ENCODE measurements around the gene BCDIN3D. TPM values are rescaled to one million over a fixed set of nuclear protein-coding genes. Genes with fewer than 3 reads are reported as not detected.

Gene BCDIN3D
- total and polyA plus RNA-seq, 2 of the 8 experiments (the other 6 are each of a cell fraction or from before 2014, with no cell fraction given) = 1.6 to 2.4 TPM

DNA sequence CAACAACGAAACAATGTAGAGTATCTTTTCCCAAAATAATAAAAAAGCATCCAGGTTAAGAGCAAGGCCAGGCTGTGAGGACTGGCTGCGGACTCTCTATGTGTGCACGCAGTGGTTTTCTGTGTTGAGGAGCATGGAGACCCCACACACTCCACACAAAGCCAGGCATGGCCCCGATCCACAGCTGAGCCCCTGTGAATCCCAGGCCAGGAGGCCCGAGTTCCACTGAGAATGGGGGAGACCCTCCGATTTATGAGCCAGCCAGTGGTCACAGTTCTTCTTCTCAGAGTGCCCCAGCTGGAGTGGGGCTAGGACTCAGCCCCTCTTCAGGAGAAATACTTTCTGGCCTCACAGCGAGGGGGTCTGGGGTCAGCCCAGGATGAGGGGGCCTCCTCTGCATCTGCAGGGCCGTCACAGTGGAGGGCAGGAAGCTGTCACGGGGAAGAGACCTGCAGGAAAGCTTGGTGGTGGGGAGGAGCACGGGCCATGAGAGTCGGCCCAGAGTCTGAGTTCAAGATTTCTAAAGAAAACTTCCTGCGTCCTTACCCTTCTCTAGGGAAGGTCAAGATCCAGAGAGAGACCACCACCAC lies 34.8 kb downstream of the BCDIN3D start:
- no peak overlapping the region for H3K4me3 ChIP-seq (ENCODE audit: extremely low read depth in 1 of 4, insufficient read depth in 2 of 4, low read depth in 3 of 4, low read length in 4 of 4)
- H4K91ac ChIP-seq (replicated peaks; ENCODE audit: insufficient read length, low read length) = no peak overlapping the region
- H2AFZ ChIP-seq (ENCODE audit: low read length) = no peak overlapping the region
- H3K36me3 ChIP-seq (ENCODE audit: control insufficient read depth in 2 of 4, insufficient read depth in 4 of 4, low read length in 3 of 4) = peaks cover 0 to 18% (median 1%) of the 10 kb centered on the region in 4 experiments; a peak in 4 of 8 replicates
- H2BK15ac ChIP-seq (ENCODE audit: low read length) = no peak overlapping the region
- H3K27me3 ChIP-seq (replicated peaks in 1 of 4; ENCODE audit: control insufficient read depth in 3 of 4, extremely low read depth in 1 of 4, insufficient read depth in 3 of 4, low read length in 3 of 4) = no peaks in the 10 kb centered on the region
- no peak overlapping the region for H3K23ac ChIP-seq (ENCODE audit: insufficient read length)
- no peaks in the 10 kb centered on the region for H3K9me3 ChIP-seq (ENCODE audit: insufficient read depth in 2 of 2, low read depth in 1 of 2, low read length in 1 of 2)
- no peak overlapping the region for H2BK120ac ChIP-seq (replicated peaks; ENCODE audit: low read depth, low read length)
- H3K27ac ChIP-seq (ENCODE audit: low read depth, low read length) = no peak overlapping the region
- no peaks in the 10 kb centered on the region; the same call in 1 of the 2 replicates for H3K23me2 ChIP-seq (ENCODE audit: low read depth, low read length)
- H3K9ac ChIP-seq (replicated peaks in 1 of 4; ENCODE audit: extremely low read depth in 1 of 4, low read depth in 3 of 4, low read length in 3 of 4) = 0 out of 7 replicates have a peak overlapping the region, but pooled peaks of 2 of the 4 experiments have one; percentile 5 to 8
- ChIA-PET CTCF (ENCODE audit: partially characterized antibody) (interaction anchor here (0.6 to 6.4 kb wide), 11 partner anchors 10 to 85 kb away, joined by 3 to 44 read pairs (median 5); no protein-coding TSS in a partner anchor), POLR2A (ENCODE audit: partially characterized antibody) (interaction anchor here (0.8 to 4.7 kb wide), 7 partner anchors 12 to 59 kb away, joined by 3 to 59 read pairs (median 4); partner anchors contain the start of gene NCKAP5L)
- DNase-seq (ENCODE audit: low read depth in 1 of 2, low spot score in 2 of 2) = no peak
- H4K8ac ChIP-seq (ENCODE audit: extremely low read depth, insufficient read depth, low read length) = peak overlapping the region; percentile 35; the same call in 1 of the 2 replicates
- H3K4me2 ChIP-seq (ENCODE audit: insufficient read depth in 1 of 2, low read depth in 2 of 2, low read length in 2 of 2) = no peak overlapping the region; a peak in 1 of 4 replicates
- H4K20me1 ChIP-seq (replicated peaks in 1 of 2; ENCODE audit: control insufficient read depth in 1 of 2, insufficient read depth in 2 of 2, low read length in 2 of 2) = peaks cover 2 to 8% of the 10 kb centered on the region in 2 experiments
- FAIRE-seq = no peak
- 0 out of 2 replicates have a peak overlapping the region, but pooled peaks have one; percentile 61 for H2BK20ac ChIP-seq (ENCODE audit: low read length)
- 92% methylated on average over 12 of the region's 12 CpGs; no CpG with 5 or more reads in 1 of the 2 experiments for WGBS, 2 experiments (ENCODE audit: extremely low coverage in 1 of 2, insufficient coverage in 1 of 2, insufficient read length in 1 of 2, insufficient replicate concordance in 2 of 2, low coverage in 1 of 2, low lambda C conversion rate in 2 of 2, missing lambda C conversion rate in 1 of 2)
- peak overlapping the region; percentile 49; the same call in 1 of the 2 replicates for H2AK5ac ChIP-seq (ENCODE audit: low read depth, low read length)
- no peak overlapping the region for H3K4ac ChIP-seq (replicated peaks; ENCODE audit: insufficient read length, low read depth, low read length)
- H3K56ac ChIP-seq (replicated peaks; ENCODE audit: insufficient read length, low read depth, low read length) = no peak overlapping the region
- H2BK5ac ChIP-seq (ENCODE audit: low read depth, low read length) = peak overlapping the region; percentile 86
- no peak overlapping the region for H4K5ac ChIP-seq (ENCODE audit: insufficient read length, low read depth, low read length)
- H3K79me1 ChIP-seq (ENCODE audit: low read depth, low read length) = peaks cover 7% of the 10 kb centered on the region; the same call in 1 of the 2 replicates
- no peak overlapping the region for H2BK12ac ChIP-seq (ENCODE audit: low read depth, low read length)
- H3K79me2 ChIP-seq (ENCODE audit: control insufficient read depth in 1 of 2, insufficient read depth in 2 of 2, low read length in 2 of 2) = peaks cover 0 to 15% of the 10 kb centered on the region in 2 experiments; a peak in 1 of 4 replicates
- peak overlapping the region; percentile 60; the same call in 1 of the 2 replicates for H3K18ac ChIP-seq (ENCODE audit: extremely low read depth, low read length)
- H3K4me1 ChIP-seq (replicated peaks in 1 of 4; ENCODE audit: control insufficient read depth in 3 of 4, insufficient read depth in 4 of 4, low read length in 3 of 4) = peaks cover 16 to 35% (median 22%) of the 10 kb centered on the region in 4 experiments
- no peak overlapping the region for H3K14ac ChIP-seq (ENCODE audit: insufficient read length)
- TF ChIP-seq NANOG (IDR thresholded peaks at IDR 0.05; ENCODE audit: insufficient read depth, low read depth, low read length, poor library complexity, severe bottlenecking) = no peak
- no peak for TF ChIP-seq BCL11A (IDR thresholded peaks at IDR 0.05; ENCODE audit: low read depth in 2 of 2, low read length in 2 of 2)
- no peak for TF ChIP-seq EP300 (IDR thresholded peaks at IDR 0.05; ENCODE audit: borderline replicate concordance in 1 of 2, low read depth in 2 of 2, low read length in 2 of 2)
- TF ChIP-seq RNF2 (IDR thresholded peaks at IDR 0.05; ENCODE audit: borderline replicate concordance, low read depth, low read length, missing control alignments, poor library complexity, severe bottlenecking) = no peak
- TF ChIP-seq TAF1 (IDR thresholded peaks at IDR 0.05; ENCODE audit: low read depth, low read length) = no peak
- TF ChIP-seq NRF1 (IDR thresholded peaks at IDR 0.05; ENCODE audit: low read depth, low read length) = no peak
- TF ChIP-seq, protein P1, sequence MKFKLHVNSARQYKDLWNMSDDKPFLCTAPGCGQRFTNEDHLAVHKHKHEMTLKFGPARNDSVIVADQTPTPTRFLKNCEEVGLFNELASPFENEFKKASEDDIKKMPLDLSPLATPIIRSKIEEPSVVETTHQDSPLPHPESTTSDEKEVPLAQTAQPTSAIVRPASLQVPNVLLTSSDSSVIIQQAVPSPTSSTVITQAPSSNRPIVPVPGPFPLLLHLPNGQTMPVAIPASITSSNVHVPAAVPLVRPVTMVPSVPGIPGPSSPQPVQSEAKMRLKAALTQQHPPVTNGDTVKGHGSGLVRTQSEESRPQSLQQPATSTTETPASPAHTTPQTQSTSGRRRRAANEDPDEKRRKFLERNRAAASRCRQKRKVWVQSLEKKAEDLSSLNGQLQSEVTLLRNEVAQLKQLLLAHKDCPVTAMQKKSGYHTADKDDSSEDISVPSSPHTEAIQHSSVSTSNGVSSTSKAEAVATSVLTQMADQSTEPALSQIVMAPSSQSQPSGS (IDR thresholded peaks at IDR 0.05; ENCODE audit: low read length) = no peak
- no peak for TF ChIP-seq CTBP2 (IDR thresholded peaks at IDR 0.05; ENCODE audit: borderline replicate concordance, insufficient read depth, insufficient read length, low read length)
- TF ChIP-seq CEBPB (IDR thresholded peaks at IDR 0.05; ENCODE audit: low read depth, low read length) = no peak

Measured in H1 (cell line).